GM18858 (cell line): Measurements from ENCODE around the gene ADAP2.
"Not testable (repeated sequence)": the region's sequence is repeated elsewhere in the genome, so short reads cannot be mapped to it uniquely, and the experiment has no call there.

Experiments
- ATAC-seq: cut with Tn5 transposase; IDR thresholded peaks from one replicate; pipeline ENCODE4 v1.9.1; 2021; ENCODE audit not compliant: unreplicated experiment

The ADAP2 gene

DNA sequence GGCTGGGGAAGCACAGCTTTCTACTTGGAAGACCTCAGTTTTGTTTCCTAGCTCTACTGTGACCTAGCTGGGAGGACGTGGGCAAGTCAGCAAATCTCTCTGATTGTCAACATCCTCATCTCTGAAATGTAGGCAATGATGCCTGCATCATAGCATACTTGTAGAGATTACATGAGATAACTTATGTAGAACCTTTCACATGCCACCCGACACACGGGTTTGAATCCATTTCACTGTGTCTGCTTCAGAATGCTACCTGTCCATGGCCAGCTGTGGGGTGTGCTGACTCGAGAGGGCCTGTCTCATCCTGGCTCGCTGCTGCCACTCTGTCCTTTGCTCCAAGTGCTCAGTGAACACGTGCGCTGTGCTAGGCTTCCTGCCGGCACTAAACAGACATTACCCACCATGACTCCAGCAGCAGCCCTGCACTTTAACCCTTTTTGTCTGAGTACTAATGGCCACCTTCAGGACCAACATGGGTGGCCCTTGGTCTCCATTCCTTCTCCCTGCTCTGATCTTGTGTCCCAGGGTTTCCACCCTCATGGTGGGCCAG lies 7.4 kb downstream of the ADAP2 start:
- no peak for ATAC-seq

DNA sequence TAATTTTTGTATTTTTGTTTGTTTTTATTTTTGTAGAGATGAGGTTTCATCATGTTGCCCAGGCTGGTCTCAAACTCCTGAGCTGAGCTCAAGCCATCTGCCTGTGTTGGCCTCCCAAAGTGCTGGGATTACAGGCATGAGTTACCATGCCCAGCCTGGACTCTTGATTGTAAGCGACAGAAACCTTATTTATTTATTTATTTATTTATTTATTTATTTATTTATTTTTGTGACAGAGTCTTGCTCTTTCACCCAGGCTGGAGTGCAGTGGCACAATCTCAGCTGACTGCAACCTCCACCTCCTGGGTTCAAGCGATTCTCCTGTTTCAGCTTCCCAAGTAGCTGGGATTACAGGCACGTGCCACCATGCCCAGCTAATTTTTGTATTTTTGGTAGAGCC lies 8.1 kb downstream of the ADAP2 start:
- ATAC-seq, result not testable (repeated sequence)

DNA sequence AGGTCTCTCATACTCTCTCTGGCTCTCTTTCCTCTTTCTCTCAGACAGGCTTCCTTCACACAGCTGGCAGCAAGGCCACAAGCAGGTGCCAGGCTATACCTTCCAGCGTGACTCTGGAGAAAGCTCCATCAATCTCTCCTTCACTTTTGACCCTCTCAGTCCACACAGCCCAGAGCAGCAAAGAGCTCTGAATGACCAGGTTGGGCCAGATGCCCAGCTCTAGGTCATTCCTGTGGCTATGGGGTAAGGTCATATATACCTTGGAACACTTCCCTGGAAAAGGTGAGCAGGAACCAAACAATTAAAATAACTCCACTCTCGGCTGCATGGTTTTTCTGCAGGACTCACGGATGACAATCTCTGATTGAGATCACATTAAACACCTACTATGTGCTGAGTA lies 8.8 kb downstream of the ADAP2 start:
- no peak for ATAC-seq

DNA sequence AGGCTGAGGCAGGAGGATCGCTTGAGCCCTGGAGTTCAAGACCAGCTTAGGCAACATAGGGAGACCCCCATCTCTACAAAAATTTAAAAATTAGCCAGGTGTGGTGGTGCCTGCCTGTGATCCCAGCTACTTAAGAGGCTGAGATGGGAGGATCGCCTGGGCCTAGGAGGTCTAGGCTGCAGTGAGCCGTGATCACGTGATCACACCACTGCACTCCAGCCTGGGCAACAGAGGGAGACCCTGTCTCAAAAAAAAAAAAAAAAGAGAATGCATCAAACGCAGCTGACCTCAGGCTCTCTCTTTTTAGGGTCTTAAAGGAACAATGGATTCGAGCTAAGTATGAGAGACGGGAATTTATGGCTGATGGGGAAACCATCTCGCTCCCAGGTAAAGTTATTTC lies 9.8 kb downstream of the ADAP2 start:
- not testable (repeated sequence) for ATAC-seq

DNA sequence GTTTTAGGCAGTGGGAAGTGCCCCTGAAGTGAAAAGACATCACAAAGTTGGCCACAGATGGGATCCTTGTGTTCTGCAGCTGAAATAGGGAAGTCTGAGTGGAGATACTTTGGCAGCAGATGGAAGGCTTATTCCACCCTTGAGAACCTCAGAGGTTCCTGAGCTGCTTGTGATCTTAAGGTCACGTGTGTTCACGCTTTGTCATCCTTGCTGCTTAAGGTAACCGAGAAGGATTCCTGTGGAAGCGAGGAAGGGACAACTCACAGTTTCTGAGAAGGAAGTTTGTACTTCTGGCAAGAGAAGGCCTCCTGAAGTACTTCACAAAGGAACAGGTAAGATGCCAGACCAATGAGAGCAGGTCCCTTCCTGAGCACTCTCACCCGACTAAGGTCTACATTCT lies 12.2 kb downstream of the ADAP2 start:
- ATAC-seq, result no peak

DNA sequence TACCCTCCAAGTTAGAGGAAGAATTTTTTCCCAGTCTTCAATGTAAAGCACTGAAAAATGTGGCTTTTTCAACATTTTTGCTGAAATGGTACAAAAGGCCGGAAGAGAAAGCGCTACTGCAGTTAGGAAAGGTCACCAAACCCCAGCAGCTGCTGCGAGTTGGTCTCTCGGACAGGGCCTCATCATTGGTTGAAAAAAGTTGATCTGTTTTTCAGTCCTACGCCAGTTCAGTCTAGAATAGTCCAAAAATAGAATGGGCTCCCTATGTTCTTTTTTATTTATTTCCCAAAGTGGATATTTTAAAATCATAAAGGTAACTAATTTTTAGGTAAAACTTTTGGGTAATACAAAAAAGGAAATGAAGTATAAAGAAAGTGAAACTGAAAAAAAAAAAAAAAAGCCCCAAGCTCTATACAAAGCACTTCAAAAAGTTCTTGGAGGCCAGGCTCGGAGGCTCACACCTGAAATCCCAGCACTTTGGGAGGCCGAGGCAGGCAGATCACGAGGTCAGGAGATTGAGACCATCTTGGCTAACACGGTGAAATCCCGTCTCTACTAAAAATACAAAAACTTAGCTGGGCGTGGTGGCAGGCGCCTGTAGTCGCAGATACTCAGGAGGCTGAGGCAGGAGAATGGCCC lies 17.4 kb downstream of the ADAP2 start:
- no peak for ATAC-seq

DNA sequence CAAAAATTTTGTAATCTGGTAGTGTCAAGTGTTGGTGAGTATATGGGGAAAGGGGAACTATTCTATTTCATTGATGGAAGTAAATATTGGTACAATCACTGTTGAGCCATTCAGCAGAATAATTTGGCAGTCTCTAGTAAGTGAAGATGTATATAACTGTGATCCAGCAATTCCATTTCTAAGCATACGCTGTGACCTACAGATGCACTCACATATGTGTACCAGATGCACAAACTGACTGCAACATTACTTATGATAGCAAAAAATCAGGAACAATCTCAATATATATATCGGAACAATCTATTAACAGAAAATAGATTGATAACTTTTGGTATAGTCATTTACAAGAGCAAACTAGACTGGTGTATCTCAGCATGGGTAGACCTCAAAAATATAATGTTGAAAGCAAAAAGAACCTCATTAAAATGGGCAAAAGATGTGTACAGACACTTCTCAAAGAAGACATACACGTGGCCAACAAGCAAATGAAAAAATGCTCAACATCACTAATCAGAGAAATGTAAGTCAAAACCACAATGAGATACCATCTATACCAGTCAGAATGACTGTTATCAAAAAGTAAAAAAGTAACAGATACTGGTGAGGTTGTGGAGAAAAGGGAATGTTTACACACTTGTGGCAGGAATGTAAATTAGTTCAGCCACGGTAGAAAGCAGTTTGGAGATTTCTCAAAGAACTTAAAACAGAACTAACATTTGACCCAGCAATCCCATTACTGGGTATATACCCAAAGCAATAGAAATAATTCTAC lies 20.7 kb downstream of the ADAP2 start:
- ATAC-seq, result no peak

DNA sequence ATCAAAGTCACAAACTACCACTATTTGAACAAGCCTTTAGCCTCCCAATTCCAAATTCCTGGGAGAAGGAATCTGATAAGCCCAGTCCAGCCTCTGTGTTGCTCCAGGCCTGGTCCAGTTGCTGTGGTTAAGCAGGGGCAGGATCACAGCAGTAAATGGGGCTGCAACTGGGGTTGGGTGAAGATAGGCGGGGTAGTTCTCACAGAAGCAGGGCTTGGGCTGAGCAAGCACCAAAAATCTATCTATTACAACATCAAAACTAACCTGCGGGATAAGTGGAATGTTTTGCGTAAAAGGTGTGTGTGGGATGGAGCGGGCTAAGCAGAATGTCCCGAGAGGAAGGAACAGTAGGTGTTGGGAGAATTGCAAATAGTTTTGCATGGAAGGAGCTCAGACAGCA lies 26.1 kb downstream of the ADAP2 start:
- no peak for ATAC-seq

DNA sequence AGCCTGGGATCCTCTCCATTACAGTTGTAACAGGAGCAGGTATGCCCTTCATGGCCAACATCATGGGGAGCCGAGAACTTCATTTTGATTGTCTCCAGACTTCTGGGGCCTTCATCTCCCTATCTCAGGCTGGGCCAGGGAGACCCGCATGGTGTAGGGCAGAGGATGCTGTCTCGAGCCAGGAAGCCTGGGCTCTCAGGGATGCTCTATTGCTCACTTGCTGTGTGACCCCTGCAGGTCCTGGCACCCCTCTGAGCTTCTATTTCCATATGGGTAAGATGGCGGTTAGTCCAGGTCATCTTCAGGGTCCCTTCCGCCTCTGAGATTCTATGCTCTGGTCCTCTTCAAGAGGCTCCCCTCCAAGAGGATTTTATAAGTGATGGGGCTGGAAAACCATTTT lies 28.4 kb downstream of the ADAP2 start:
- ATAC-seq, result no peak

DNA sequence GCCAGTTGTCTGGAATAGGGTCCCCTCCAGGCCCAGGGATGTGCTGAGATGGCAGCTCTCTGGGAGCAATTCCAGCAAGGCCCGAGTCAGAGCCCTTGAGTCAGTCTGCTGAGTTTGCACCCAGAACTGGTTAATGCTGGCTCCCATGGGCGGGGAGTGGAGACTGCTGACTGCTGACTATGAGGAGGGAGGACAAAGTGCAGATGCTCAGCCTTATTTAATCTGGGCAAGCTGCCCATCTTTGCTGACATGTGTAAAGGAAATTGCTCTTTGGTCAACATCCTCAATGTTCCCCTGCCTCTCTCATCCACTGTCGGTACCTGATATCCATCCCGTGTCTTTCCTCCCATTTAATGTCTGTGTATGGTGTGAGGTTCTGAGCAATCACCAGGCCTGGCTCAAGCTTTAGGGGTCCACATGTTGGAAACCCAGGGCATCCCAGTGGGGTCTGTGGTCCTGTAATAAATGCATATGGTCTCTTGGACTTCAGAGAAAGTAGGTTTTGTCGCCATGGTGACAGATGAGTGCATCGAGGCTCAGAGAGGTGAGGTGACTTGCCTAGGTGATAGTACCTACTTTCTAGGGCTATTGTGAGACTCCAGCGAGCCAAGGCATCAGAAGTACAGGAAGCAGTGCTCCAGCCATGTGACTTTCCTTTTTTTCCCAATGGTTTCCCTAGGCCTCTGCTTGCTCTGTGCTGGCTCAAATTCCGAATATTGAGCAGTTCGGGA lies 29.1 kb downstream of the ADAP2 start:
- ATAC-seq, result no peak

DNA sequence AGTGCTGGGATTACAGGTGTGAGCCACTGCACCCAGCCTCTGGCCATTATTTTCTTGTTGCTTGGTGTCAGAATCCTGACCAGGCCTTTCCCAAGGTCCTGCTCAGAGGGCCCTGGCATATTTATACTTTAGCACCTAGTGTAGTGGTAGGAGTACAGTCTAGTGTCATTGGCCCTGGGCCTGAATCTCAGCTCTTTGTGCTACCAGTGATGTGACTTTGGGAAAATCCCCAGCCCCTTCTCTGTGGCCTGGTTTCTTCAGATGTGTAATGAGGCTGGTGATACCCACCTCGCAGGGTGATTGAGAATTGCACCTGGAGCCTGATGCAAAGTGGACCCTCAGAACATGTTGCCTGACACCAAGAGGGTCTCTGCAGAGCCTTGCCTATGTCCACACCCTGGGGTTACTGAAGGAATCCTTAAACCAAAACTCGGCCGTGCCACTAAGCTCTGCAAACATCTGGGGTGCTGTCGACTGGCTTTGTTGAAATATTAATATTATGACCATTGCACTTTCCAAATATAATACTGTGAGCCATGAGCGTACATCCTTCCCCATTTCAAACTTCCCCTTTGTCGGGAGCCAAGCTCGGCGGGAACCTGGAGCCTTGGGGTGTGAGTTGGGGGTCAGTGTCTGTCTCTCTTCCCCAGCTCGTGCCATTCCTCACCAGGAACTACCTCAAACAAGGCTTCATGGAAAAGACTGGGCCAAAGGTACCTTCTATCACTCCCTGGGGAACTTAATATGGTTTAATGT lies 31.1 kb downstream of the ADAP2 start:
- no peak for ATAC-seq

DNA sequence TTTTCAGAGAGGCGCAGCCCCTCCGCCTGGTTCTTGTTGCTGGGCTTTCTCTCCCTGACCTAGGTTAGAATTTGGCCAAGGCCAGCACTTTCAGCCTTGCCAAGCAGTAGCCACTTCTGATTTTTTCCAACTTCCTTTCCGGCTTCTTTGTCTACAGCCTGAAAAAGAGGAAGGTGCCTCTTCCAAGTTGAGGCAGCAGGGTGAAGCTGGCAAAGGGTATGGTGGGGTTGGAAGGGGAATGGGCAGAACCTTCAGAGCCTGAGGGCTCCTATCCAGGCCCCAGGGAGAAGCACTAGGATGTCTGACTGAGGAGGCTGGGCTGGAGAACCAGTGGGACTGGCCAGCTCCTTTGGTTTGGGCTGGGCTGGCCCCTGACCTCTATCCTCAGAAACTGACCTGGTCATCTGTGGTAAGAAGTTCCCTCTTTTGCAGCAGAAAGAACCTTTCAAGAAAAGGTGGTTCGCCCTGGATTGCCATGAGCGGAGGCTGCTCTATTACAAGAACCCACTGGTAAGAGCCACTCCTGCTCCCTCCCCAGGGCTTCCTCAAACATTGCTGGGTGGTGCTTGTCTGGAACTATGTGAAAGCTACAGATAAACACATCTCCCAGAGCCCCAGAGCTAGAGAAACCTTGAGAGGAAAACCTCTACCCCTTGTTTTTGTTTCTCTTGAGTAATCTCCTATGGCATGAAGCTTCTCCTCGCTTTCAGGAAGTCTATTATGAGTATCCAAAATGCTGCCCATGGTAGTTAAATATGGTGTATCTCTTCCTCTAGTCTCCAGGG lies 32.5 kb downstream of the ADAP2 start:
- no peak for ATAC-seq

DNA sequence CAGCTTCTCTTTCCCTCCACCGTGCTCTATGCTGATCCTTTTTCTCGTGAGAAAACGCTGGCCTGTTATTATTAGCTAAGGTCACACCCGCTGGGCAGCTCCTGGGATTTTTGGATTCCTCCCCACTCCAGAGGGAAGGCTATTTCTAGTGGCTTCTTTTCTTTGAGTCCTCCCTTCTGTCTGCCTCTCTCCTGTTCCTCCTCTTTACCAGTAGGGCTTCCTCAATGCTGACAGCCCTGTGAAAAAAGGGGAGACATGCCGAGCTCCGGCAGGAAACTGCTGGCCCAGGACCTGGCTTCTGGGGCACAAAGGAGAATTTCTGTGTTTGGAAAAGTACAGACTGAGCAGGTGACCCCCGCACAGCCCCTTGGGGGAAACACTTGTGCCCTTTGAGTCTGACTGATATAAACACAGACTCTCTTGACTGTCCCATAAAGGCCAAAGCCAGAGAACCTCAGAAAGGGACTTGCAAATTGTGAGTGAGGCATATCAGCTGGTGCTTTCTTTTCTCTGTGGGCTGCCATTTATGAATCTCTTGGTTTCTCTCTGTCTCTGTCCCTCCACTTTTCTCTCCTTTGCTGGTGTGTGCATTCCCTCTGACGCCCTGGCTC lies 35.1 kb downstream of the ADAP2 start:
- no peak for ATAC-seq

DNA sequence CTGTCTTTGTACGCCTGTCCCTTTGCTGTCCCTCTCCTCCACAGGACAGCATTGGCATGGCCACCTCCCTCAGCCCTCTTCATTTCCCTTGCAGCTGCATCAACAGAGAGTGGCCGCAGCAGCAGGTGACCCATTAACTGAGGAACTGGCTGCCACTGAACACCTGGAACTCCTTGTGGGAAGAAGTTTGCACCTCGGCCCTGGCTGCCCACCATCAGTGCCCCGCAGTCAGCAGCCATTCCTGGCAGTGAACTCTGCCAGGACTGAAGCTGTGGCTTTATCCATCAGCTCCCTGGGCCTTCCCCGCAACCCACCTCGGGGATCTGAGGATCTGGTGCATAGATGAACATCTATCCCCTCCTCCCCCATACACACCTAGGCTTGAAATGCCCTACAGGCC lies 36.0 kb downstream of the ADAP2 start:
- ATAC-seq, result no peak

DNA sequence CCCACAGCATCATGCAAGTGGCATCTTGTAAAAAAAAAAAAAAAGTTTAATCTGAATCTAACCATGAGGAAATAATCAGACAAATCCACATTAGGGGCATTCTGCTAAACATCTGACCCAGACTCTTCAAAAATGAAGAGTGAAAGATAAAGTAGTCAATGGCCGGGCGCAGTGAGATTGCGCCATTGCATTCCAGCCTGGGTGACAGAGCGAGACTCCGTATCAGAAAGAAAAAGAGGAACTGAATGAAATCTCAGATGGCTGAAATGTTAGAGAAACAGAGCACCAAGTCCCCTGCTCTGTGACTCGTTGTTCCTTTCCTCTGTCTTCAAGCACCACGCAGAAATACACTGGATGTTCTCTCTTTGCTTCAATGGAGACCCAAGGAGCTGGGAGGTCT lies 36.4 kb downstream of the ADAP2 start:
- no peak for ATAC-seq

DNA sequence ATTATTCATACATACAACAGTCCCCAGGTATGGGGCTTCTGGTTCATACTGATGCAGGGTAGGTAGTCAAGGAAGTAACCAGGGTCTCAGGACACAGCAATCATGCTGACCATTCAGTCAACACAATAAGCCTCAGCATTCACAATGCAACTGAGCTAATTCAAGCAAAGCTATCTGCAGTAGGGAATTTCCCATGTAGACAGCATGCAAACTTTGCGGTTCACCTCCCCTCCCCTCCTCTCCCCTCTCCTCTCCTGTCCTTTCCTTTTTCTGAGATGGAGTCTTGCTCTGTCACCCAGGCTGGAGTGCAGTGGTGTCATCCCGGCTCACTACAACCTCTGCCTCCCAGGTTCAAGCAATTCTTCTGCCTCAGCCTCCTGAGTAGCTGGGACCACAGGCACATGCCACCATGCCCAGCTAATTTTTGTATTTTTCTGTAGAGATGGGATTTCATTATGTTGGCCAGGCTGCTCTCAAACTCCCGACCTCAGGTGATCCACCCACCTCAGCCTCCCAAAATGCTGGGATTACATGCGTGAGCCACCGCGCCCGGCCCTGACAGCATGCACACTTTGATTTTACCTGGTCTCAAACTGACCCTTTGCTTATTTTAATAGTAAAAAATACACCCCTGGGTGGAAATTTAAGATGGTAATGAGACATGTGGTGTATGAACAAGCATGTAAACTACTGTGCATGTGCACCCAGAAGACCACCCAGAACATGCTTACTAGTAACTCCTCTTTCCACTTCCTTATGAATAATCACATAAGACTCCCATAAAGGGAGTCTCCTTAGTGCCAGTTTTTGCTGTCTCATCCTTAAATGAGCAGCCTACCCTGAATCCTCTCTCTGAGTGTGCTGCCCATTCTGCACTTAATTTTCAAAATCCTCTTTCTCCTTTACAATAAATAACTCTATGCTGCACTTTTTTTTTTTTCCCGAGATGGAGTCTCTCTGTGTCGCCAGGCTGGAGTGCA lies 39.8 kb downstream of the ADAP2 start:
- ATAC-seq, result no peak

DNA sequence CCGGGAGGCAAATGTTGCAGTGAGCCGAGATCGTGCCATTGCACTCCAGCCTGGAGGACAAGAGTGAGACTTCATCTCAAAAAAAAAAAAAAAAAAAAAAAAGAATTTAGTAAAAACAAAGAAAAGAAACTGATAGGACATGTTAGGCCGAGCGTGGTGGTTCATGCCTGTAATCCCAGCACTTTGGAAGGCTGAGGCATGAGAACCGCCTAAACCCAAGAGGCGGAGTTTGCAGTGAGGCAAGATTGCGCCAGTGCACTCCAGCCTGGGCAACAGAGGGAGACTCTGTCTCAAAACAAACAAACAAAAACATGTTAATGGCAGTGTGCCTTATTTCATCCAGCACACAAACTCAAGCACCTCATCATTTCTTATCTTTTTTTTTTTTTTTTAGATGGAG lies 42.6 kb downstream of the ADAP2 start:
- ATAC-seq, result not testable (repeated sequence)

DNA sequence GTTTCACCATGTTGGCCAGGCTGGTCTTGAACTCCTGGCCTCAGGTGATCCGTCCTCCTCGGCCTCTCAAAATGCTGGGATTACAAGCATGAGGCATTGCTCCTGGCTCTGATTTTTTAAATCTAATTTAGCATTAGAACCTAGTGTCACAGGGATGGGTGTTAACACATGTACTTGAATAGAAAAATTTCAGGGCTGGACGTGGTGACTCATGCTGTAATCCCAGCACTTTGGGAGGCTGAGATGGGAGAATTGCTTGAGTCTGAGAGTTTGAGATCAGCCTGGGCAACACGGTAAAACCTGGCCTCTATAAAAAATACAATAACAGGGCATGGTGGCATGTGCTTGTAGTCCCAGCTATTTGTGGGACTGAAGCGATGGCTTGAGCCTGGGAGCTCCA lies 43.1 kb downstream of the ADAP2 start:
- ATAC-seq, result no peak

DNA sequence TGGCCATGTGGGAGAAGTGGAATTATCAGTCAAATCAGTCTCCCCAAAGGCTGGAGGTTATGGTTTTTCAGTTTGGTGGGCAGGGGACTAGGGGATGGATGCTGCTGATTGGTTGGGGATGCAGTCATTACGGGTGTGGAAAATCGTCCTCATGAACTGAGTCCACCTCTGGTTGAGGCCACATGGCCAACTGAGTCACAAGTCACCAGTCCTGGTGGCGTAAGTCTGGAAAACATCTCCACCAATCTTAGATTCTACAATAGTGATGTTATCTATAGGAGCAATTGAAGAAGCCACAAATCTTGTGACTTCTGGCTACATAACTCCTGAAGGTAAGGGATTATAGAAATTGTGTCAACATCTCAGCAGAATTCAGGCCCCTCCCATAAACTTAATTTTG lies 43.9 kb downstream of the ADAP2 start:
- ATAC-seq, result no peak
